Anterior cingulate cortex (tissue), 58 donors: ENCODE results near the gene WNT9A.

ENCODE experiments used
- DNase-seq, 58 donors: peaks; one replicate each; lab custom pipeline; 2025; lab: John Stamatoyannopoulos, UW

Gene WNT9A

DNA sequence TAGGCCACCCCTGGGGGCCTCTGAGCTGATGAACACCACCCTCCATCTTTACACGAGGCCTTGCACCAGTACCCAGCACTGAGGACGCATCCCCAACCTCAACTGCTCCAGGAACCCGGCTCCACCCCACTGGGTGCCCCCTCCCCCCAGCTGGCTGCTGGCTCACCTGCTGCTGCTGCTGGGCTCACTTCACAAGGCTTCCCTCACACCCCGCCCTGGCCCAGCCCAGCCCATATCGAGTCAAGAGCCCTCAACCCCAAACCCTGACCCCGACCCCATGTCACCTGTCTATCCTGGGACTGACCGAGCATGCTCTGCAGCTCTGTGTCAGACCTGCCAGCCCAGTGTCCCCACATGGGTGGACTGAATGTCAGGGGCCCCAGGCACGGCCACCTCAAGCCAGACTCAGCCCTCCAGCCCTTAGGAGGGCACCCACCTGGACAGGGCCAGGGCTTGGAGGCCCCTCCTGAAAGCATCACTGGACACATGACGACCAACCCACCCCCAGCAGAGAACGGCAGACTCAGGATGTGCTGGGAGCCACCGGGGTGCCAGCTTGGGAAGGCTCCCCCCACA is 21.4 kb downstream of the WNT9A start:
- DNase-seq = no peak

DNA sequence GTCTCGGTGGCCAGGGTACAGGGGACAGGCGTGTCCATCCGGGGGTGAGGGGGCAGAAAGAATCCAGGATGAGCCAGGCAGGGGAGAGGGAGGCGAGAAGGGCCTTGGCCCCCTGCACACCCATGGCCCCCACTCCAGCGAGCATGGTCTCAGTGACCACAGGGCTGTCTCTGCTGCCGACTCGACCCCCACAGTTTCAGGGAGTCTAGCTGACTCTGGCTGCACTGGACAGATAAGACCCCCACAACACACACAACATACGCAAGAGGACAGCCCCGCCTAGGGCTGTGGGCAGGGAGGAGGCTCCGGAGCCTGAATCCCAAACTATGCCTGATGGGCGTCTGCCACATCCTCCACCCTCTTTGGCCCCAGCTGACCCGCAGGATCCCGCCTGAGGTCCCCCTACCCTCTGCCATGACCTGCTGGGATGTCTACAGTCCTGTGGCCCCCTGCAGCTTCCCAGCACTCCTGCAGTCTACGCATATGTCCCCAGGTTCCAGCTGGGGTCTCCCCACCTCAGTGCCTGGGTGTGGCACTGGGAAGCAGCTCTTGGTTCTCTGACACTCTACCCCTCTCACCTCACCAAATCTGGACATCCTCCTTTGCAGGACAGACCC is 22.0 kb downstream of the WNT9A start:
- no peak for DNase-seq

DNA sequence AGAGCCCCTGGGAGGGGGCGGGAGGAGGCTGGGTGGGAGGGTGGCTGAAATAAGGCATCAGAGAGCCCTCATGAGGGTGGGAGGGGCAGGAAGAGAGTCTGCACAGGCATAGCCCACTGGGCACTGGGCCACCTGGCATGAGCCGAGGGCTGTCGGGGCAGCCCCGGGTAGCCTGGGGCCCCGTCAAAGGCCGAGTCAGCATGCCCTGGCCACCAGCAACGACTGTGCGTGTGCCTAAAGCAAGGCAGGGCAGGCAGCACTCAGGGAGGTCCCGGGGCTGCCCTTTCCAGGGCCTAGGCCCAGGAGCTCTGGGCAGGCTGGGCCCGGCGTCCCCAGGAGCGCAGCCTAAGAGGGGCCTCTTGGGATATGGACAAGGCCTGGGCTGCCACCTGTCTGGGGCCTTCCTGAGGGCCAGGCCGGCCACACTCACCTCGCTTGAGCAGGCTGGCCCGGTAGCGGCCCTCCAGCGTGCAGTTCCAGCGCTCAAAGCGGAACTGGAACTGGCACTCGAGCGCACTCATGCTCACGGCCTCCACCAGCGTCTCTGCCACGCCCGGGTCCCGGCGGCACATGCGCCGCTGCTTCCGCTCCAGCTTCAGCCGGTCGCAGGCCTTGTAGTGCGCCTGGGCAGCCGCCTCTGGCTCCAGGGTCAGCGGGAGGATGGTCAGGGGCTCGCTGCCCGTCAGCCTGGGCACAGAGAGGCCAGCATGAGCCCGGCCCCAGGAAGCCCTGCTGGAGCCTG is 22.7 kb downstream of the WNT9A start:
- no peak for DNase-seq

DNA sequence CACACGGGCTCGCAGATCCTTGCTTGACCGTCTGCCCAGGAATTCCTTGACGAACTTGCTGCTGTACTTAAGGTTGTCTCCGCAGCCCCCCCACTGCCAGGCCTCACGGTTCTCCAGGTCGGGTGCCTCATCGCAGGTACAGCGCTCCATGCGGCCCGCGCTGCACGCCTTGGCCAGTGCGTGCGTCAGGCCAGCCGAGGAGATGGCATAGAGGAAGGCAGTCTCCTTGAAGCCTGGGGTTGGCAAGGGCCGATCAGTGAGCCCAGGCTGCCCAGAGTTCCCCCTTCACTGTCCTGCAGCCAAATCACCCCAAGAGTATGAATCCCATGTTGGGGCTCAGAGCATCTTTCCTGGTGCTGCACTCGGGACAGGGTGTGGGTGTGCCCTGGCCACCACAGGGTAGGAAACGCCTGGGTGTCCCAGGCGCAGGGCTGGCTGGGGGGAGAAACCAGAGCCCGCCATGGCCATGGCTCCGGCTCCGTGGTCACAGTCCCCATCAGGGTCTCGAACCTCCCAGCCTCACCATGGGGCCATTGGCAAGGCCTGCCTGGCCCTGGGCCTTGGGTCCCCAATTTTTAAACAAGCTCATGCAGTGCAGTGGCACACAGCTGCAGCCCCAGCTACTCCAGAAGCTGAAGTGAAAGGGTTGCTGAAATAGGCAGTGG is 23.4 kb downstream of the WNT9A start:
- DNase-seq = no peak

DNA sequence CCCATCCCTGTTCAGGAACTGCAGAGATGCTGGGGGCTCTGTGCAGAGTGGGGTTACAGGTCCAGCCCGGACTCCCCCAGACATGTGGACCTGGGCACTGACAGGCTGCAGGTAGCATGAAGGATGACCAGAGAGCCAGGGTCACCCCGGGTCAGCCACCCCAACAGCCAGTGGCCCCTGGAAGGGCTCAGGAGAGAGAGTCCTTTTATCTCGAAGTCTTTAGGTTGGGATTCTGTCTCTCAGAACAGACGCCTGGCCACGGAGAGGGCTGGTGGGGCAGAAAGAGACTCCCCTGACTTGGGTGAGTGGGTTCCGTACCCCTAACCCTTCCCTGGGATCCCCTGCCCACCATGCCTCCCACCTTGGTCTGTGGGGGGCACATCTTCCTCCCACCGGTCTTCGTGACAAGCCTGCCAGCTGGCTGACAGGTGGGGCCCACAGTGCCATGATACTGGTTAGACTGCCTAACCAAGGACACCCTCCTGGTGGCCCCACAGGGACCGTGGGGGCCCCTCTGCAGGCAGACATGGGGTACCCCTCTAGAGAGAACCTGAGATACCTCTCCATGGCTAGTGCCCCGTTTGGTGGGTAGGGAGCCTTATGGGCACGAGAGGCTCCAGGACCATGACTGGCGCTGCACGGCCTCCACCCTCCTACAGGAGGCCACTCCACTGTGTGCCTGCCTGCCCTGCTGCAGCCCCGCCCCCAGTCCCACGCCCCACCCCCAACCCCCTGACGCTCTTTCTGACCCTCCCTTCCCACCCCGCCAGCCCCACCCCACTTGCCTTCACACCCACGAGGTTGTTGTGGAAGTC is 24.2 kb downstream of the WNT9A start:
- no peak for DNase-seq

DNA sequence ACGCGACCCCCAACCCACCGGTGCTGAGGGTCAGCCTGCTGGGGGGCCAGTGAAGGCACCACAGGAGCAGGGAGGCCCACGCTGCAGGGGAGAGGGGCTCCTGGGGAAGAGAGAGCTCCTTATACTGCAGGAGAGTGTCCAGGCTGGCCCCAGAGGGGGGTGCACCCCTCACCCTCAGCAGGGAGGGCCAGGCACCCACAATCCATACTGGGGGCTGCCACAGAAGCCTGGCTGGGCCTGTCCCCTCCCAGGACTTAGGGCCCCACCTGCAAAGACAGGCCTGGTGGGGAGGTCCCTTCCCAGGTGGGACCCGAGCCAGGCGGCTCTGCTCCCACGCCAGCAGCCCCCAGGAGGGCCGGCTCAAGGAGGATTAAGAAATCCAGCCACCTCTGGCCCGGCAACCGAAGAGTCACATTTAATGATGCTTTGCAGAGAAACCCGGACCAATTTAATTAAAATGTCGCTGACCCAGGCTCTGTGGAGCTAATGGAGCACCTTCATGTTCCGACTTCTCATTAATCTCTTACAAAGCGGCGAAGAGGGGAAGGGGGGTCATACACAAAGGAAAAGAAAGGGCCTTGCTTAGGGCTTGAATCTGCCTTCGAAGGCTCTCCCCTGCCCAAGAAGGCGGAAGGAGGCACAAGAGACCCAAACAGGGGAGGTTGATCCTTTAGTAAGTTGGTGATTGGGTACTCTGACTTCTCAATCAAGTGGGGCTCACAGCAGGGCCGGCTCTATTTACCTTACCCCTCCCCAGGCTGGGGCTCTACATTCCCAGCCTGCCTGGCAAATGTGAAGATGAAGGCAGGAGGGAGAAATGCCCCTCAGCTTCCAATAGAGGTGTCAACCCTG is 25.0 kb downstream of the WNT9A start:
- no peak for DNase-seq

DNA sequence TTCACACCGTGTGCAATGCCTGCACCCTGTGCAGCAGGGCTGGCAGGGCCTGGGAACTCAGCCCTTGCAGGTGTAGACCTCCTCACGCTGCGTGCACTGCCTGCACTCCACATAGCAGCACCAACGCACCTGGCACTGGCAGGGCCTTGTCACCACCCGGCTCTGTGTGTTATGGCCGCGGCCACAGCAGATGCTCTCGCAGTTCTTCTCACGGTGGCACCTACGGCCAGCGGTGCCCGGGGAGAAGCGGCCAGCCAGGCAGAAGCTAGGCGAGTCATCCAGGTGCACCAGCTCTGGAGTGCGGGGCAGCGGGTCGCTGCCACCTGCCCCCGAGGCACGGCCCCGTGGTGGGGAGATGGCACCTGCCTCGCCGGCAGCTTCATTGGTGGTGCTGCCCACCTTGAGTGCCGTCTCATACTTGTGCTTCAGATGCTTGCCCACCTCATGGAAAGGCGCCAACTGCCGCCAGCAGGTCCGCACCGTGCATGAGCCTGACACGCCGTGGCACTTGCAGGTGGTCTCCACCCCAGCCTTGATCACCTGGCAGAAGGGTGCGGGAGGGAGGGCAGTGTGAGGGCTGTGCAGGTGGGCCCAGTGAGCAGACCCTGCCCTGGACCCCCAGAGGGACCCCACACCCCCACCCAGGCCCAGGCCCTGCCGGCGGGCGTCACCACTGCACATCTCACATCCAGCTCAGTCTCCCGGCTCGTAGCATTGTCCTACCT is 26.1 kb downstream of the WNT9A start:
- DNase-seq = no peak

DNA sequence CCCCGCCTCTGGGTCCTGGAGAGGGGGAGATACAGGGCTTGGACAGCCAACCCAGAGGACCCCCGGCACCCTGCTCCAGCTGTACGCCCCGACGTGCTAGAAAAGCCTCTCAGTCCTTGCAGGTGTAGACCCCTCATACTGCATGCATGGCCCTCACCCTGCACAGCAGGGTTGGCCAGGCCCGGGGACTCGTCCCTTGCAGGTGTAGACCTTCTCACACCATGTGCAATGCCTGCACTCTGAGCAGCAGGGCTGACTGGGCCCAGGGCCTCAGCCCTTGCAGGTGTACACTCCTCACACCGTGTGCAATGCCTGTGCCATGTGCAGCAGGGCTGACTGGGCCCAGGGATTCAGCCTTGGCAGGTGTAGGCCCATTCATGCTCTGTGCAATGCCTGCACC is 26.8 kb downstream of the WNT9A start:
- DNase-seq = no peak

DNA sequence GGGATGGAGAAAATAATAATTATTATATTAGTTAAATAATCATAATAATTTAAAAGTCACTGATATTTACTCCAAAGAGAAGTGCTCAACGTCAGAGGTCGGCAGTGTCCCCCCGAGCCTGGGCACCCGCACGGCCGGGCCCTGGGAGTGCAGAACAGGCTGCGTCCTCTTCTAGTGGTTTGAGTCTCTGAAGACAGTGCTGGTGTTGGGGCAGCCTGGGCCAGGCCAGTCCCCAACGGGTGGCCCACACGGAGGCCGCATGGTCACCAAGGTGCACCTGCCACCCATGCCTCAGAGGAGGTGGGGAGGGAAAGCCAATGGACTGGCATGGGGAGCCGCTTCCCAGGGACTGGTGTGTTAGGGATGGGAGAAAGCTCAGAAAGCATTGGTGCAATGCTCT is 27.3 kb downstream of the WNT9A start:
- DNase-seq = no peak

DNA sequence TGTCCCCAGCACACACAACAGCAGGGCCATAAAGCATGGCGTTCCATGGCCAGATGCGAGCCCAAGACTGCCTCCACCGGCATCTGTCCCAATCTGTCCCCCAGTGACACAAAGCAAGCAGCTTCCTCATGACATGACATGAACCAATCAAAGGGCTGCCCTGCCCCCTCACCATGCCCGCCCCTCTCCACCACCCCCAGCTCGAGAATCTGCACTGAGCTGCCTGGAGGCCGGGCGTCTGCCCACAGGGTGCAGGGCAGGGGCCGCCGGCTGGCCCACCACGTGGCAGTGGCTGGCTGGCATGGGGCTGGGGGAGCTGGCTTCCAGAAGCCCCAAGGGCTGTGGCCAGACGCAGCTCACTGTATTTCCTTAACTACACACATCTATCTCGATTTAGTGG is 27.8 kb downstream of the WNT9A start:
- peak in 30 of 58 donors; percentile 9 to 80 (median 36) for DNase-seq

DNA sequence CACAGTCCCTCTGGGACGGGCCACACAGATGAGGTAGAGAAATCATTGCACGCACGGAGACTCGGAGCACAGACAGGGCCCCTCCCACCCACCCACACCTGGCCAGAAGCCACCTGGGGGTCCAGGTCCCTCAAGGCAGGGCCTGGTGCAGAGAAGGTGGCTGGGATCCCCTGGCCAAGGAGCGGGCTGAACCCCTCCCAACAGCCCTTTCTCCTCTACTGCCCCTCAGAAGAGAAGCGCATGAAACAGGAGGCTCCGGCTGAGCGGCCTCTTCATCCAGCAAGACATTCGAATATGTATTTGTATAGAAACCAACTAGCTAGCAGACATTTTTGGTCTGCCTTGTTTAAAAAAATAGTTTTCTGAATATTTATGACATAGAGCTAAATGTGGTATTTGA is 29.0 kb downstream of the WNT9A start:
- DNase-seq = no peak

DNA sequence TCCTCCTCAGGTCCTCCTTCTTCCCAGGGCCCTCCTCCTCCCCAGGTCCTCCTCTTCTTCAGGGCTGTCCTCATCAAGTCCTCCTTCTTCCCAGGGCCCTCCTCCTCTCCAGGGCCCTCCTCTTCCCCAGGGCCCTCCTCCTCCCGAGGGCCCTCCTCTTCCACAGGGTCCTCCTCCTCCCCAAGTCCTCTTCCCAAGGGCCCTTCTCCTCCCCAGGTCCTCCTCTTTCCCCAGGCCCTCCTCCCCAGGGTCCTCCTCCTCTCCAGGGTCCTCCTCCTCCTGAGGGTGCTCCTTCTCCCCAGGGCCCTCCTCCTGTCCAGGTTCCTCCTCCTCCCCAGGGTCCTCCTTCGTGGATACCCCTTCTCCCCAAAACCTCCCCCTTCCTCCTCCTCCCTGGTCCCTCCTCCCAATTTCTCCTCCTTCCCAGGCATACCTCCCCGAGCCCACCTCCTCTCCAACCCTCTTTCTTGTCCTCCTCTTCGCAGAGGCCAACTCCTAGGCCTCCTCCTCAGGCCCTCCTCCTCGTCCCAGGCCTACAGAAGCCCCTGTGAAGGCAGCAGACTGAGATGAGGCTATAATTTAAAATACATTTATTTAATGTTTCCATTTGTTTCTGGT is 29.5 kb downstream of the WNT9A start:
- no peak for DNase-seq

DNA sequence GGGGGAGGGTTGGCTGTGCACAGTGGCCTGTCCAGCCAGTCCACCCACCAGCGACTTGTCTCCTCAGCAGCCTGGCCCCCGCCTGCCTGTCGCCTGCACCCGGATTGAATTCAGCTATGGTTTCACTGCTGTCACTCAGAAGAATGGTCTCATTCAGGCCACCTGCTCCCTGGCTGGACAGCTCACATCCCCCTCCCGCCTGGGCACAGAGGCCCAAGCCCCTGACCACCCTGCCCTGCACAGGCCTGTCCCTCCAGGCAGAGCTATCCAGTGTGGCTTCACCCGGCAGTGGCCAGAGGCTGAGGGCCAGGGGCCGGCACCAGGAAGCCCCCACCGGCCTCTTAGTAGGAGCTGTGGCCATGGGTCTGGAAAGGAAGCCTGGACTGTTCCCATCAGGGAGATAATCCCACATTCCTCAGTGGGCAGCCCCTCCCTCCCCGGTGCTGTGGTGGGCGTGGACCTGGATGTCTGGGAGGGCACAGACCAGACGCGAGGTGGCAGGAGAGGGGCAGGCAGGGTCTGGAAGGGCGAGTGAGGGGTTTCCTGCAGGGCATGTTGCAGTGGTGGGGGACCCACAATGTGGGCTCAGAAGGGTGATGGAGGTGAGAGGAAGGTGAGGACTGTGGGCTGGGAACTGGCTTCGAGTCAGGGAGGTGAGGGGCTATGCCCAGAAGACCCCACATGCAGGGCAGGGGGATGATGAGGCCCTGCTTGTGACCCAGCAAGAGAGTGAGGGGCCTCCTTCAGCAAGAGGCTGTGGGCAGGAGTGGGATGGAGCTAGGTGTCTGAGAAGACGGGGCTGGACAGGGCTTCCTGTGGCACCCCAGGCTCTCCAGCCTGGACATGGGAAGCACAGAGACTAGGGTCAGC is 30.4 kb downstream of the WNT9A start:
- DNase-seq = peak in 43 of 58 donors; percentile 11 to 85 (median 52)

DNA sequence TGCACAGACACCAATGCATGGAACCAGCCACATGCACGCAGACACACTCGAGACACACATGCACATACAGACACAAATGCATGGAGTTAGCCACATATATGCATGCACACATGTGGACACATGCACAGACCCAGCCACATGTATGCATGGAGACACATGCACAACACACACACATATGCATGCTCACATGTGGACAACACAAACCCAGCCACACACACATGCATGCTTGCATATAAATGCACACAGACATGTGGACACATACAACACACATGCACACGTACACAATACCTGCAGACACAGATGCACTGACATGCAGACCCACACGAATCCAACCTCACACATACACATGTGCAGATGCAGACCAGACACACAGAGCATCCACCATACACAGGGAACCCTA is 31.1 kb downstream of the WNT9A start:
- DNase-seq = no peak

DNA sequence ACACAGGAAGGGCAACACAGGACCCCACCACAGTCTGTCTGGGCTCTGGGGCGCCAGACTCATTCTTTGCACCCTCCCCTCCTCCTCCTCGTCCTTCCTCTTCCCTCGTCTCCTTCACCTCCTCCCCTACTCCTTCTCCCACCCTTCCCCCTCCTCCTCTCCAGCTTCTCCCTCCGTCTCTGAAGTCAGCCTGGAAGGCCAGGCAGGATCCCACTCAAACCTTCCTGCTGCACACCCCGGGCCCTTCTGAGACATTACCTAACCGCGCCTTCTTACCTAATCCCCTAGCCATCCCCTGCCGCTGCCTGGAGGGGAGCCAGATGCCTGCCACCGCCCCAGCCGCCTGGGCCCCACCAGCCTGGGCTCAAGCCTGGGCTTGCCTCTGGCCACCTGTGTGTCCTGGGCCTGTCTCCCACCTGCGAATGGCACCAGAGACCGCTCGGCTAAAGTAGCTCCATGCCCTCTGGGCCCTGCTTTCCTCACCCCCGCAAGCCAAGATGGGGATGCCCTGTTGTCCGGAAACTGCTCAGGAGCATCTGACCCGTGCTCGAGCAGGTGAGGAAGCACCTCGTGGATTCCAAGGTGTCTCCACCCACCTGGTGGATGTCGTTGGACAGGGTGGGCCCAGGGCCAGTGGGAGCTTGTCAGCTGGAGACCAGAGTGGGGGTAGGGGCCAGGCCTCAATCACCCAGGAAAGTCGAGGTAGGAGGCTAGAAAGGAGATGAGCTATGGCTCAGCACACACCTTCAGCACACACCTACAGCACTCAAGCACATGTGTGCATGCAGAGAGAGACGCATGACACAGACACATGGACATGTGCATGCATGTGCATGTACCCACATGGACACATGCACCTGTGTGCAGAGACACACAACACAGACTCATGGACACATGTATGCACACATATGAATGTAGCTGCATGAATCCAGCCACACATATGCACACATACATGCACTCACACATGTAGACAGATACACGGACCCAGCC is 31.9 kb downstream of the WNT9A start:
- DNase-seq = no peak

DNA sequence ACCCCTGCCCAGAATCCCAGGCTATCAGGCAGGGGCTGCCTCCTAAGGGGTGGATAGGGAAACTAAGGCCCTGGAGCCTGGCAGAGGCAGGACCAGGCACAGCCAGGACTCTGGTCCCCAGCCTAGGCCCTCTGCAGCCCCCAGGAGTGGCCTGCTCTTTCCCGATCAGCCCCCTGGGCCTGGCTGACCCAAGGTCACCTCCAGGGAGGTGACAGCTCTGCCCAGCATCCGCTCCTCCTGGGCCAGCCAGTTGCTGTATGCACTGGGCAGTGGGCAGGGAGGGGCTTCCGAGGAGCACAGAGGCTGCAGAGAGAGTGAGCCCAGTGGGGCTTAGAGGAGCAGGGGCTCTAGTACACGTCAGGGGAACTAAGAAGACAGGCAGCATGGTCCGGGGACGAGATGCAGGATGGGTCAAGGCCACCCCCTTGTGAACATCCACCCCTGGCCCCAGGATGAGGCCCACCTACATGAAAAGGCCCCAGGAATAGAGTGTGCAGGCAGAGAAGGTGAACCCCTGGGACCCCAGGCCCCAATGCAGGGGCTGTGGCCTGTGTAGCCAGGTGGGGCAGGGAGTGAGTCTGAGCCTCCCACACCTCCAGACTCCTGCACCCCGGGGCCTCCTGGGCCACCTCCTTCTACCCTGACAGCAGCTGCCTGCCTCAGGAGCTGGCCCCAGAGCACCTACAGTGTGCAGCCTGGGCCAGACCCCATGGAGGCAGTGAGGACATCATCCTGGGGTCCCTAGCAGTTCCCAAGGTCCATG is 32.8 kb downstream of the WNT9A start:
- DNase-seq = no peak
